Vagina (tissue), 2 donors: Measurements from ENCODE around the gene KLB. TPM values are rescaled to one million over a fixed set of nuclear protein-coding genes. Genes with fewer than 3 reads are reported as not detected.
"Not testable (repeated sequence)": the region's sequence is repeated elsewhere in the genome, so short reads cannot be mapped to it uniquely, and the experiment has no call there.

Source experiments
- DNase-seq, 2 donors: peaks; one replicate each; pipeline ENCODE4 v3.0.0-alpha.2; 2017; ENCODE audit errors: extremely low spot score in 2 of 2
- H3K27ac ChIP-seq: fragments of 200-600 bp; sonication (generic); one replicate; pipeline ENCODE4 v1.5.1; 2019
- H3K27me3 ChIP-seq: fragments of 200-600 bp; sonication (generic); one replicate; pipeline ENCODE4 v1.5.1; 2019
- H3K36me3 ChIP-seq, 2 donors: fragments of 200-600 bp; sonication (generic); one replicate each; pipeline ENCODE4 v1.5.1; 2017 to 2019
- H3K4me1 ChIP-seq: fragments of 200-600 bp; sonication (generic); one replicate; pipeline ENCODE4 v1.5.1; 2019
- H3K4me3 ChIP-seq, 2 donors: fragments of 200-600 bp; sonication (generic); 1 replicate in 1 of 2; 2 replicates in 1 of 2; pipeline ENCODE4 v1.5.1; 2016 to 2019
- H3K9me3 ChIP-seq: fragments of 200-600 bp; sonication (generic); one replicate; pipeline ENCODE4 v1.5.1; 2019
- CTCF ChIP-seq, 3 experiments: fragments of 450-650 bp in 2 of 3; fragments of 200-600 bp in 1 of 3; sonication (generic) in 1 of 3; IDR thresholded peaks; one replicate each; pipeline ENCODE4 v1.5.1; 2017 to 2019; ENCODE audit warnings: antibody characterized with exemption in 3 of 3, mild to moderate bottlenecking in 2 of 3, moderate library complexity in 2 of 3
- POLR2A ChIP-seq, 2 donors: fragments of 450-650 bp; IDR thresholded peaks; one replicate each; pipeline ENCODE4 v1.6.1; 2017; ENCODE audit warnings: antibody characterized with exemption in 2 of 2, mild to moderate bottlenecking in 2 of 2, moderate library complexity in 2 of 2
- POLR2AphosphoS5 ChIP-seq, 2 donors: sonication (generic); formaldehyde crosslinking; IDR thresholded peaks; one replicate each; pipeline ENCODE4 v1.9.0; 2017; ENCODE audit warnings: antibody characterized with exemption in 2 of 2, mild to moderate bottlenecking in 2 of 2, low read depth in 1 of 2; ENCODE audit not compliant: insufficient read depth in 1 of 2
- intact Hi-C: fragments of 100-400 bp; cut with DNase I; formaldehyde crosslinking; loops from one replicate; pipeline ENCODE4 v1.15.1; 2023
- total RNA-seq: library from RNA; depleted of rRNA; stranded (reverse); fragments of >200 nt; gene quantifications from one replicate; pipeline ENCODE4 v1.2.3, GENCODE V29; 2016

Gene KLB
- total RNA-seq, 1 donor from 2014 or later = 1.2 TPM

- intact Hi-C loops = no loop called here
- DNase-seq = no peak
- Histone ChIP-seq H3K4me3 (no peak overlapping the region), H3K9me3 (no peaks in the 10 kb centered on the region), H3K36me3 (no peaks in the 10 kb centered on the region), H3K27ac (no peak overlapping the region), H3K27me3 (no peaks in the 10 kb centered on the region), H3K4me1 (no peaks in the 10 kb centered on the region)
- TF ChIP-seq POLR2AphosphoS5 (IDR thresholded peaks at IDR 0.05; ENCODE audit: insufficient read depth in 1 of 2, low read depth in 1 of 2) (no peak), POLR2A (IDR thresholded peaks at IDR 0.05) (no peak), CTCF (IDR thresholded peaks at IDR 0.05) (no peak)
Measured at GRCh38 chr4:39407584-39407885, 805 bp downstream of the KLB start.

- intact Hi-C loops = no loop called here
- TF ChIP-seq CTCF (IDR thresholded peaks at IDR 0.05) = no peak
- TF ChIP-seq POLR2A (IDR thresholded peaks at IDR 0.05) = no peak
- TF ChIP-seq POLR2AphosphoS5 (IDR thresholded peaks at IDR 0.05; ENCODE audit: insufficient read depth in 1 of 2, low read depth in 1 of 2) = no peak
Measured at GRCh38 chr4:39410415-39410814, 3.7 kb downstream of the KLB start.

GRCh38 chr4:39411561-39411960, 4.8 kb downstream of the KLB start:
- H3K4me1 ChIP-seq, H3K4me3 ChIP-seq, intact Hi-C loops, H3K27ac ChIP-seq, H3K36me3 ChIP-seq, H3K27me3 ChIP-seq, DNase-seq, H3K9me3 ChIP-seq: not testable (repeated sequence)

More at GRCh38 chr4:39410415-39410814, 3.7 kb downstream of the KLB start:
- no peak for DNase-seq
- H3K4me3 ChIP-seq = no peak overlapping the region
- H3K36me3 ChIP-seq = no peaks in the 10 kb centered on the region
- no peaks in the 10 kb centered on the region for H3K9me3 ChIP-seq
- no peaks in the 10 kb centered on the region for H3K27me3 ChIP-seq
- H3K4me1 ChIP-seq = no peaks in the 10 kb centered on the region
- no peak overlapping the region for H3K27ac ChIP-seq

GRCh38 chr4:39415678-39416283, 9.1 kb downstream of the KLB start:
- H3K4me1 ChIP-seq = no peaks in the 10 kb centered on the region
- DNase-seq = no peak
- no peaks in the 10 kb centered on the region for H3K9me3 ChIP-seq
- no peaks in the 10 kb centered on the region for H3K27me3 ChIP-seq
- no peak overlapping the region for H3K27ac ChIP-seq
- no peaks in the 10 kb centered on the region for H3K36me3 ChIP-seq
- intact Hi-C loops = no loop called here
- no peak overlapping the region for H3K4me3 ChIP-seq
- no peak for TF ChIP-seq CTCF (IDR thresholded peaks at IDR 0.05)
- TF ChIP-seq POLR2AphosphoS5 (IDR thresholded peaks at IDR 0.05; ENCODE audit: insufficient read depth in 1 of 2, low read depth in 1 of 2) = no peak
- no peak for TF ChIP-seq POLR2A (IDR thresholded peaks at IDR 0.05)

- Histone ChIP-seq H3K36me3 (no peaks in the 10 kb centered on the region), H3K9me3 (no peaks in the 10 kb centered on the region), H3K4me3 (no peak overlapping the region), H3K4me1 (no peaks in the 10 kb centered on the region), H3K27me3 (no peaks in the 10 kb centered on the region), H3K27ac (no peak overlapping the region)
- DNase-seq = no peak
- intact Hi-C loops = no loop called here
- no peak for TF ChIP-seq CTCF (IDR thresholded peaks at IDR 0.05)
- no peak for TF ChIP-seq POLR2A (IDR thresholded peaks at IDR 0.05)
- no peak for TF ChIP-seq POLR2AphosphoS5 (IDR thresholded peaks at IDR 0.05; ENCODE audit: insufficient read depth in 1 of 2, low read depth in 1 of 2)
Measured at GRCh38 chr4:39422247-39422646, 15.5 kb downstream of the KLB start.

GRCh38 chr4:39425297-39425696, 18.6 kb downstream of the KLB start:
- DNase-seq, H3K36me3 ChIP-seq, H3K9me3 ChIP-seq, H3K27ac ChIP-seq, H3K4me3 ChIP-seq, H3K27me3 ChIP-seq, intact Hi-C loops, H3K4me1 ChIP-seq: not testable (repeated sequence)
